GM15510 (cell line): ENCODE results near the gene NMT1.

Source experiments
- POLR2A ChIP-seq: IDR thresholded peaks from 3 replicates; pipeline ENCODE4 v1.6.1; 2011; ENCODE audit warnings: borderline replicate concordance; ENCODE audit not compliant: insufficient read length; ENCODE audit errors: extremely low read depth

The NMT1 gene

DNA sequence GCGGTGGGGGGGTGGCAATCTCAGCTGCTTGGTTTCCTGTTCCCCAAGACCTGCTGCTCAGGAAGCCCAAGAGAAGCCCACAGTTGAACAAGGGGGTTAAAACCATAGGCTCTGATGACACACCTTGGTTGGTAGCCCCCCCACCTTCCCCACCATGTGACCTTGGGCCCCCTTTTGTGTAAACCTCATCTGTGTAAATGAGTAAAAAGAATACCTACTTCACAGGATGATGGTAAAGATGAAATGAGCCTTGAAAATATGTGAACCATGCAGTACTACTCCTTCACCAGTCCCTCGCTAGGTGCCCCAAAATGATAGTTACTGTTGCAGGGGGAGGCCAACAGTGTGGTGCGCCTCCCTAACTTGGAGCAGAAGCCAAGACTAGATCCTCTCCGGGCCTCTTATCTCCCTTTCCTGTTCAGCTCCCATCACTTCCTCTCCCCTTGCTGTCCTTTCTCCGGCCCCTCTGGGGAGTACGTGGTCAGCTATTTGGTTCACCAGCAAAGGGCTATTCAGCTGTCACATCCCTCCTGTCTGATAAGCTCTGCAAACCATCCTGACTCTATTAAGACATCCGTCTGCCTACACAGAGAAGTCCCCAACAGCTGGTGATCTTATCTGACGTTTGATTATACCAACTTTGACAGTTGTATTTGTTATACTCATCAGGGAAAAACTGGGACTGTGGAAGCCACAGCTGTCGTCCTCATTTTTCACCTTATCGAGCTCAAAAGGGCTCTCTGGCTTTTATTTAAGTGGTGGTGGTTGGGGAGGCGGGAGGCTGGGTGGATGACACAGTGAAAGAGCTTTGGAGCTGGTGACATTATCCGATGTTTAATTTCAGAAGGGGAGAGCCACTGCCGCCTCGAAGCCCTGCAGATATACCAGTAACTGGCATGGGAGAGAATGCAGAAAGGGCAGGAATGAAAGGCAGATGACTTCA is 29.6 kb upstream of the NMT1 start:
- TF ChIP-seq POLR2A: no peak

GRCh38 chr17:45032174-45032541 is 29.0 kb upstream of the NMT1 start:
- no peak for TF ChIP-seq POLR2A

DNA sequence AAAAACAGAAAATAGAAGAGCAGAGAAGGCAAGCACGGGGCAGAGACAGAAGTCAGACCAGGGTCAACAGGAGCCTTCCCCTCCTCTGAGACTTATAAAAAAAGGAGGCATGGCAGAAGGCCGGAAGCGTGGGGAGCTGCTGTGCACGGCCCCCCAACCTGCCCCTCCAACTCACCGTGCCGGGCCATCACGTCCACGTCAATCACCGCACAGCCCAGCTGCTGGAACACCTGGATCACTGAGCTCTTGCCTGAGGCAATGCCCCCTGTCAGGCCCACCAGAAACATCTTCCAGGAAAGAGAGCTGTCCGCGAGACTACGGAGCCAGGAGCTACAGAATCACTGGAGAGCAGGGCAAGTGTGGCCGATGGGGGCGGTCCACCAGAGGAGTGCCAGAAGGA is 26.5 kb upstream of the NMT1 start:
- no peak for TF ChIP-seq POLR2A

DNA sequence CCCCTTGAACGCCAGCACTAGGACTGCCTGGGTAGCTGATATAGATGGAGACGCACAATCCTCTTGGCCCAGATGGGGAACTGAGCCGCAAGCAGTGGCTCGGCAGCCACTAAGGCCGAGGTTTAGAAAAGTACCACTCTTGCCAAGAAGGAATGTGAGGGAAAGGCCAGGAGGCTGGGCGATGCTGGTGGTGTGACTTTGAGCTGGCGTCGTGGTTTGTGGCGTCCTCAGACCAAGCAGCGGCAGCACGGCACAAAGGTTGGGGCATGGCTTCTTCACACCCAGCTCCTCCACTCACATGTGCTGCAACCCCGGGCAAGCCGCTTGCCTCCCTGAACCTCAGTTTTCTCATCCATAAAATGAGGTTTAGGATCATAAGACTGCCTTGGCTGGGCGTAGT is 25.3 kb upstream of the NMT1 start:
- TF ChIP-seq POLR2A: no peak

- TF ChIP-seq POLR2A: no peak
These were observed 24.4 kb upstream of the NMT1 start for GRCh38 chr17:45036691-45037090.

GRCh38 chr17:45038728-45039634 is 22.1 kb upstream of the NMT1 start:
- no peak for TF ChIP-seq POLR2A

DNA sequence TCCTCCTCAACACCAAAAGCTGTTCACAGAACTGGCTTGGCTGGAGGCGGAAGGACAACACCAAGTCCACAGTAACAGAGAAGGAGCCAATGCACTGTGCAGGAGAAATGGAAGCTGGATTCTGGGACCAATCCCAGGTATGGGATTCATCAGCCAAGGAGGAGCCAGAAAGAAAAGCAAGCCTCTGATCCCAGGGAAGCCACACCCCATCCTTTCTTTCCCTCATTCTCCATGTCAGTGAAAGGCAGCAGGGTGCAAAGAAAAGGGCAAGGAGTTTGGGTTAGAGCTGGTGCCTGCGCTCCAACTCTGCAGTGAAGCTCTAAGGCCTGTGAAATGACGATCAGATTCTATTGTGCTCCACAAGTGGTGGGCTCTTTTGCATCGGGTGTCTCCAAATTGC is 20.7 kb upstream of the NMT1 start:
- no peak for TF ChIP-seq POLR2A

DNA sequence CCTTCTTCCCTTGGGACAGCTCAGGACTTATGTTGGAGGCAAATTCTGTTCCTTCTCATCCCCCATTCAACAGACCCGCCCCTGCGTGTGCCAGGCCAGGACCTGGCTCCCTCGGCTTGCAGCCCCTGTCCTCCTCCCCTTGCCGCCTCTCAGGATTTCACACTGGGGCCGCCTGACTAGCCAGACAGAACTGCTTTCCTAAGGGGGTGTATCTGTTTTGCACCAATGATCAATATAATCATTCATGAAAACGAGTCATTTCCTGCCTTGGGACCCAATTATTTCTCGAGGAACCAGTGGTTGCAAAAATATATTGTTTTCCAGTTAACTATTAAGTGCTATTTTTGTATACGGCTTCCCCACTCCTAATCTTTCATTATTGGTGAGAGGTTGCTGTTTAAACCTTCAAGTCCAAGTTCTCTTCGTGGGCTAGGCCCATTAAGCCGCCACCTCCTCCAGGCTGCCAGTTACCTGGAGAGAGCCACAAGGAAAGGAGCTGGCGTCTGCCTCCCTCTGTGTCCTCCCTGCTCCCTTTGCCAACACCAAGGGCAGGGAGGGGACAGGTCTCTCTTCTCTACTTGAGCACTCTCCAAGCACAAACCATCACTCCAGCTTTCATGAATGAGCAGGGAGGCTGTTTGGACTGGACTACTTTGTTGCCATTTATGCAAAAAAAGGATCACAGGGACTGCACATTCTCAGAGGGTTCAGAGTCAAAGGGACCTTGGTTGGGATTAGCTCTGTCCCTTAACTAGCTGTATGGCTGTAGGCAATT is 18.6 kb upstream of the NMT1 start:
- TF ChIP-seq POLR2A: no peak

GRCh38 chr17:45043813-45044540 is 17.1 kb upstream of the NMT1 start:
- TF ChIP-seq POLR2A: no peak

DNA sequence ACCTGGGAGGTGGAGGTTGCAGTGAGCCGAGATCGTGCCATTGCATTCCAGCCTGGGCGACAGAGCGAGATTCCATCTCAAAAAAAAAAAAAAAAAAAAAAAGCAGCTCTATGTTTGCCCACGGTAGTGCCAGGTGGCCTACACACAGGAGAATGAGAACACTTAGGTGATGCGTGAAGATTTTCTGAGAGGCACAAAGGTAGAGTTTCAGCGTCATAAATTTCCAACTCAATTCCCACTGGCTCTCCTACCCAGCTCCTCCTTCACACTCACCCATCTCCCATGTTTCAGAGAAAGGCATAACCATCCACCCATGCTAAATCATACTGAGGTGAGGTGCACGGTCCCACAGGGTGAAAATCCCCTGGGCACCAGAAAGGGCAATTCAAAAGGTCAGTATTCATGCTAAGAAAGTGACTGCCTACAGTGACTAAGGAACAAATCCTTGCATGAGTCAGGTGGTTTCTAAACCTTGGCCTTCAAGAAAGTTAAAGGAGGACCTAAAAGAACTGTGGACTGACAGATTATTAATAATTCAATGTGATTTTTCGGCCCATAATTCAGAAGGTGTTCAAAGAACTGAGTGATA is 14.5 kb upstream of the NMT1 start:
- TF ChIP-seq POLR2A: no peak

- TF ChIP-seq POLR2A: no peak
These were observed 12.1 kb upstream of the NMT1 start for GRCh38 chr17:45048795-45049563.

DNA sequence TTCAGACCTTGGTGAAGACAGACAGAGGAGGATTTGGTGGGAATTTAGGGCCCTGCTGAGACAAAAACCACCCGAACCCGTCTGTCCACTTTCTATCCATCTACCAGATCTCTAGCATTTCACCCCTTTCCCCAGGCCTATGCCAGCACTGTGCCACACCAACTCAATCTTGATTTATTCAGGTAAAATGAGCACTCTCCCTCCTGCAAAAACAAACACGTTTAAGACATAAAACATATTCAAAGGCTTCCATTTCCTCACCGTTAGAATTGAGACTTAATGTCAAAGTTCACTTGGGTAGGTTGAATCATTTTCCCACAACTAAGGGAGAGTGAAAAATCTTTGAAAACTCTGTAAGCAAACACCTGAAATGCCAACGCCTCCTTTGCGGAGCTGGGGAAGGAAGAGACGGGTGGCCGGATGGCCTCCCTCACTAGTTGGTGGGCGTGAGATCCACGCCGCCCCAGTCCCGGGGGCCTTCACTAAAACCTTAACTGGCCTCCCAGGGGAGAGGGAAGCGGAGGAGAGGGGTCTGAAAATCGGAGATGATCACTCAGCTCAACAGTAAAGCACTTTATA is 10.5 kb upstream of the NMT1 start:
- TF ChIP-seq POLR2A: no peak
